Measurements from ENCODE around the gene CIAO3. TPM values are rescaled to one million over a fixed set of nuclear protein-coding genes. Genes with fewer than 3 reads are reported as not detected.
"Not testable (repeated sequence)": the region's sequence is repeated elsewhere in the genome, so short reads cannot be mapped to it uniquely, and the experiment has no call there.

CIAO3 gene
- total RNA-seq, 2 experiments from 2014 or later = 33.3 to 38.2 TPM

DNA sequence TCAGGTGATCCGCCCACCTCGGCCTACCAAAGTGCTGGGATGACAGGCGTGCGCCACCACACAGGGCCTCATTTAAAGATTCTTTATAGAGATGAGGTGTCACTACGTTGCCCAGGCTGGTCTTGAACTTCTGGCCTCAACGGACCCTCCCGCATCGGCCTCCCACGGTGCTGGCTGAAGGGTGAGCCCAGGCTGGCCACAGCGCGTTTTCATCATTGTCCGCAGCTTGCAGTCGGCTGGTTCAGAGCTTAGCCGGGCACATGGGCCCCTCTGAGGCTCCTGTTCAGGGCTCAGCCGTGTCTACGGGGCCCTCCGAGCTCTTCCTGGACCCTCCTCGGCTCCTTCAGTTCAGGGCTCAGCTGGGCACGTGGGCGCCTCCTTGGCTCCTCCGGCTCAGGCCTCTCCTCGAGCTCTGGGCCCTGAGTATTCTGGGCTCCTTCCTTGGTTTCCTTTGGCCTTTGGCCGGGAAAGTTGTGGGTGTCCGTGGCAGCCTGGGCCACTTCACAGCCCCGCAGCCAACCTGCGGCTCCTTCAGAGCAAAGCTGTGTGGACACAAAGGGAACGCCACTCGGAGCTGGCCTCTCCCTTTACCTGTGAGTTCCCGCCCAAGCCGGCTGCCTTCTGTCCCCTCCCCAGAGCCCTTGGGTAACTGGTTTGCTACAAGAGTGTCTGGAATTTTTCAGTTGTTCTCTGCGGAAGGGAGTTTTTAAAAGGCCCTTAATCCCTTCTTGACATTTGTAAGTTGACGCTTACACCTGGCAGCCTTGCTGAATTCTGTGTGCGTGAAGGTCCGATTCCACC is 18.5 kb upstream of the CIAO3 start:
- Histone ChIP-seq H3K27me3 (ENCODE audit: control insufficient read depth in 1 of 2, insufficient read depth in 2 of 2, low read length in 2 of 2) (no peaks in the 10 kb centered on the region), H3K9me3 (ENCODE audit: control insufficient read depth in 1 of 2, insufficient read depth in 1 of 2, low read length in 2 of 2) (no peaks in the 10 kb centered on the region), H3K4me3 (ENCODE audit: low read length) (no peak overlapping the region), H3K36me3 (ENCODE audit: insufficient read depth, low read length) (no peaks in the 10 kb centered on the region), H3K4me1 (ENCODE audit: insufficient read depth, low read length) (peaks cover 7% of the 10 kb centered on the region), H3K27ac (ENCODE audit: low read depth in 1 of 2, low read length in 2 of 2) (no peak overlapping the region)
- TF ChIP-seq, protein P1, sequence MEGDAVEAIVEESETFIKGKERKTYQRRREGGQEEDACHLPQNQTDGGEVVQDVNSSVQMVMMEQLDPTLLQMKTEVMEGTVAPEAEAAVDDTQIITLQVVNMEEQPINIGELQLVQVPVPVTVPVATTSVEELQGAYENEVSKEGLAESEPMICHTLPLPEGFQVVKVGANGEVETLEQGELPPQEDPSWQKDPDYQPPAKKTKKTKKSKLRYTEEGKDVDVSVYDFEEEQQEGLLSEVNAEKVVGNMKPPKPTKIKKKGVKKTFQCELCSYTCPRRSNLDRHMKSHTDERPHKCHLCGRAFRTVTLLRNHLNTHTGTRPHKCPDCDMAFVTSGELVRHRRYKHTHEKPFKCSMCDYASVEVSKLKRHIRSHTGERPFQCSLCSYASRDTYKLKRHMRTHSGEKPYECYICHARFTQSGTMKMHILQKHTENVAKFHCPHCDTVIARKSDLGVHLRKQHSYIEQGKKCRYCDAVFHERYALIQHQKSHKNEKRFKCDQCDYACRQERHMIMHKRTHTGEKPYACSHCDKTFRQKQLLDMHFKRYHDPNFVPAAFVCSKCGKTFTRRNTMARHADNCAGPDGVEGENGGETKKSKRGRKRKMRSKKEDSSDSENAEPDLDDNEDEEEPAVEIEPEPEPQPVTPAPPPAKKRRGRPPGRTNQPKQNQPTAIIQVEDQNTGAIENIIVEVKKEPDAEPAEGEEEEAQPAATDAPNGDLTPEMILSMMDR (IDR thresholded peaks at IDR 0.05) = no peak
- Mint-ChIP-seq H3K4me3 (no peak overlapping the region), H3K36me3 (ENCODE audit: low read depth) (no peaks in the 10 kb centered on the region), H3K4me1 (ENCODE audit: low read depth) (no peaks in the 10 kb centered on the region), H3K27me3 (peaks cover 5% of the 10 kb centered on the region), H3K27ac (no peak overlapping the region), H3K9me3 (no peaks in the 10 kb centered on the region)
- POLR2A ChIA-PET = no interaction called here
- ATAC-seq (ENCODE audit: poor library complexity) (no peak), DNase-seq (peak in 2 of 14 experiments; percentile 4 to 6)
- intact Hi-C loops (cut with DNase I, micrococcal nuclease) = no loop called here
- CTCF ChIA-PET = interaction anchor here (0.7 kb wide), 1 partner anchor 84 kb away, joined by 4 read pairs; no protein-coding TSS in a partner anchor

DNA sequence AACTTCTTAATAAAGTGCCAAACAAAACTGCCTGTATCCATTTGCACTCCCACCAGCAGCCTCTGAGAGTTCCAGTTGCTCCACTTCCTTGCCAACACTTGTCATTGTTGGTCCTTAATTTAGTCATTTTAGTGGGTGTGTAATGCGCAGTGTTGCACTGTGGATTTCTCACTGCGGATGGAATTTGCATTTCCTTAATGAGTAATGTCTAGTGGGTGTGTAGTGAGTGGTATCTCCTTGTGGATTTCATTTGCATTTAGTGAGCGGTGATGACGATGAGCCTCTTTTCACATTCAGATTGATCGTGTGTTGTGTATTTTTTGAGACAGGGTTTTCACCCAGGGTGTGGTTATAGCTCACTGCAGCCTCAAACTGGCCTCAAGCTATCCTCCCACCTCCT is 15.6 kb upstream of the CIAO3 start:
- H3K4me3 Mint-ChIP-seq = no peak overlapping the region
- no peak for DNase-seq
- CTCF ChIA-PET = no interaction called here
- Histone ChIP-seq H3K27ac (ENCODE audit: low read depth in 1 of 2, low read length in 2 of 2) (no peak overlapping the region), H3K27me3 (ENCODE audit: control insufficient read depth in 1 of 2, insufficient read depth in 2 of 2, low read length in 2 of 2) (no peaks in the 10 kb centered on the region), H3K9me3 (ENCODE audit: control insufficient read depth in 1 of 2, insufficient read depth in 1 of 2, low read length in 2 of 2) (no peaks in the 10 kb centered on the region), H3K36me3 (ENCODE audit: insufficient read depth, low read length) (no peaks in the 10 kb centered on the region), H3K4me3 (ENCODE audit: low read length) (no peak overlapping the region), H3K4me1 (ENCODE audit: insufficient read depth, low read length) (peaks cover 7% of the 10 kb centered on the region)
- POLR2A ChIA-PET = no interaction called here
- H3K4me1 Mint-ChIP-seq (ENCODE audit: low read depth) = no peaks in the 10 kb centered on the region
- H3K36me3 Mint-ChIP-seq (ENCODE audit: low read depth) = no peaks in the 10 kb centered on the region
- H3K27ac Mint-ChIP-seq = no peak overlapping the region
- intact Hi-C loops (cut with DNase I, micrococcal nuclease) = no loop called here
- peaks cover 5% of the 10 kb centered on the region for H3K27me3 Mint-ChIP-seq
- TF ChIP-seq, protein P1 (IDR thresholded peaks at IDR 0.05) = no peak
- ATAC-seq (ENCODE audit: poor library complexity) = no peak
- H3K9me3 Mint-ChIP-seq = no peaks in the 10 kb centered on the region

DNA sequence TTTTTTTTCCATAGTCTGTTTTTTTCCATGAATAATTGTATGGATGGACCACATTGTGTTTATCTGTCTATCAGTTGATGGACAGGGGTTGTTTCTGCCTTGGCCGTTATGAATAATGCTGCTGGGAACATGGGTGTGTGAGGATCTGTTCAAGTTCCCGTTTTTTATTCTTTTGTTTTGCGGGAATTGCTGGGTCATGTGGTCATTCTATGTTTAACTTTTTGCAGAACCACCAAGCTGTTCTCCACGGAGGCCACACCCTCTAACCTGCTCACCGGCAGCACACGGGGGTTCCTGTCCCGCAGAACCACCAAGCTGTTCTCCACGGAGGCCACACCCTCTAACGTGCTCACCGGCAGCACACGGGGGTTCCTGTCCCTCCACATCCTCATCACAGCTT is 13.9 kb upstream of the CIAO3 start:
- CTCF ChIA-PET = no interaction called here
- Histone ChIP-seq H3K9me3 (ENCODE audit: control insufficient read depth in 1 of 2, insufficient read depth in 1 of 2, low read length in 2 of 2) (no peaks in the 10 kb centered on the region), H3K4me3 (ENCODE audit: low read length) (no peak overlapping the region), H3K4me1 (ENCODE audit: insufficient read depth, low read length) (peaks cover 7% of the 10 kb centered on the region), H3K27me3 (ENCODE audit: control insufficient read depth in 1 of 2, insufficient read depth in 2 of 2, low read length in 2 of 2) (no peaks in the 10 kb centered on the region), H3K27ac (ENCODE audit: low read depth in 1 of 2, low read length in 2 of 2) (no peak overlapping the region), H3K36me3 (ENCODE audit: insufficient read depth, low read length) (no peaks in the 10 kb centered on the region)
- Mint-ChIP-seq H3K27ac (no peak overlapping the region), H3K4me1 (ENCODE audit: low read depth) (no peaks in the 10 kb centered on the region), H3K36me3 (ENCODE audit: low read depth) (no peaks in the 10 kb centered on the region), H3K9me3 (no peaks in the 10 kb centered on the region), H3K4me3 (no peak overlapping the region), H3K27me3 (peaks cover 5% of the 10 kb centered on the region)
- TF ChIP-seq, protein P1 (IDR thresholded peaks at IDR 0.05) = no peak
- POLR2A ChIA-PET = interaction anchor here (0.6 kb wide), 1 partner anchor 152 kb away, joined by 4 read pairs; no protein-coding TSS in a partner anchor
- peak; percentile 68 for ATAC-seq (ENCODE audit: poor library complexity)
- peak in 3 of 14 experiments; percentile 24 to 33 (median 30) for DNase-seq
- intact Hi-C loops (cut with DNase I, micrococcal nuclease) = no loop called here

DNA sequence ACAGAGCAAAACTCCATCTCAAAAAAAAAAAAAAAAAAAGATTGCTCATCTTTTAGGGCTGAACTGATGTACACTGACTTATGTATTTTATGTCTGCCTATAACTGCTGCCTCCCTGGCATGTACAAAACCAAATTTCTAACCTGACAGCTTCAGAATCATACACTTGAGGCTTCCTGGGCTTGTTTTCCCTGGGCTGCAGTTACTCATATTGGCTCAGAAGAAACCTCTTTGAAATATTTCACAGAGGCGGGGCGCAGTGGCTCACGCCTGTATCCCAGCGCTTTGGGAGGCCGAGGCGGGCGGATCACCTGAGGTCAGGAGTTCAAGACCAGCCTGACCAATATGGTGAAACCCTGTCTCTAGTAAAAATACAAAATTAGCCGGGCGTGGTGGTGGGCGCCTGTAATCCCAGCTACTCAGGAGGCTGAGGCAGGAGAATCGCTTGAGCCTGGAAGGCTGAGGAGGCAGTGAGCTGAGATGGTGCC is 13.4 kb upstream of the CIAO3 start:
- H3K27ac Mint-ChIP-seq; DNase-seq; H3K4me3 ChIP-seq (ENCODE audit: low read length); H3K36me3 Mint-ChIP-seq (ENCODE audit: low read depth); intact Hi-C loops (cut with DNase I, micrococcal nuclease); H3K4me1 ChIP-seq (ENCODE audit: insufficient read depth, low read length); H3K9me3 ChIP-seq (ENCODE audit: control insufficient read depth in 1 of 2, insufficient read depth in 1 of 2, low read length in 2 of 2); CTCF ChIA-PET; H3K4me3 Mint-ChIP-seq; H3K27ac ChIP-seq (ENCODE audit: low read depth in 1 of 2, low read length in 2 of 2); ATAC-seq (ENCODE audit: poor library complexity); H3K27me3 ChIP-seq (ENCODE audit: control insufficient read depth in 1 of 2, insufficient read depth in 2 of 2, low read length in 2 of 2); H3K36me3 ChIP-seq (ENCODE audit: insufficient read depth, low read length); POLR2A ChIA-PET; H3K9me3 Mint-ChIP-seq; H3K27me3 Mint-ChIP-seq; H3K4me1 Mint-ChIP-seq (ENCODE audit: low read depth): not testable (repeated sequence)
